Activated T-cell treated with anti-CD3 and anti-CD28 coated beads for 4 hours (primary cell): ENCODE measurements around the gene WFS1.

Source experiments
- DNase-seq: peaks from one replicate; pipeline ENCODE4 v3.0.0-alpha.2; 2020

WFS1 gene

DNA sequence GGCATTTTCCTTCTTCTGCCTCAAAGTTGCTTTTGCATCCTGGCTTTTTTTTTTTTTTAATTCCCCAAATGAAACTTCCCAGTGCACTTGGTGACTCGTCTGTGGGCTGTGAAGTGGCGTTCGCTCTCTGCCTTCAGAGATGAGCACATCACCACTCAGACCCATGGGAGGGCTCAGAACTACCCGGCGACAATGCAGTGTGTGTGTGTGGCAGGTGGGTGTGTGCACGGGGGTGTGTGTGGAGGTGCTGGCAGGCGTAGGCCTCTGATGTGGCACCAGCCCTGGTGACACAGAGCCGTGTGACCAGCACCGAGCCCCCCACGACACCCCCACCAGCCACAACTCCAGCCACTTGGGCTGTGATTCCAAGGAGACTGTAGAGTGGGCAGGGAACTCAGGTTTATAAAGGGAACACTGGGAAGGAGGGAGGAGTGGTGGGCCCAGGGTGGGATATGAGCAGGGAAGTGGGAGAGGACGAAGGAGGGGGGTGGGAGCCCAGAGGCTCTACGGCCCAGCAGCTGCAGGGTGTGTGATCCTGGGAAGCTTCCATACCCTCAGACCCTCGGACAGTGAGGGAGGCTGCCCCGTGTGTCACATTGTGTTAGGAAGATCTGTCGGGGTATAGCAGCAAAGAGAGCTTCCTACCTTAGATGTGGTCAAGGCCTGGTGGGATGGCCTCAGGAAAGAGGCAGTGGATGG lies 6.0 kb upstream of the WFS1 start:
- DNase-seq: no peak

DNA sequence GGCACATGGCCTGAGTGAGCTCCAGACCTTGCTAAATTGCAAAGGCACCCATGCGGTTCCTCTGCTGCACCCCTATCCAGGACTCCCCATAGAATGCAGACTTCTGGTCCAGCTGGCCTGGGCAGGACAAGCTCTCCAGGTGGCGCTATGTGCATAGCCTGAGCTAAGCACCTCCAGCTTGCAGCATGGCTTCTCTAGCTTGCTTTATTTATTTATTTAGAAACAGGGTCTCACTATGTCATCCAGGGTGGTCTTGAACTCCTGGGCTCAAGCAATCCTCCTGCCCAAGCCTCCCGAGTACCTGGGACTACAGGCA lies 5.5 kb upstream of the WFS1 start:
- no peak for DNase-seq

GRCh38 chr4:6265546-6265945 lies 4.1 kb upstream of the WFS1 start:
- no peak for DNase-seq

DNA sequence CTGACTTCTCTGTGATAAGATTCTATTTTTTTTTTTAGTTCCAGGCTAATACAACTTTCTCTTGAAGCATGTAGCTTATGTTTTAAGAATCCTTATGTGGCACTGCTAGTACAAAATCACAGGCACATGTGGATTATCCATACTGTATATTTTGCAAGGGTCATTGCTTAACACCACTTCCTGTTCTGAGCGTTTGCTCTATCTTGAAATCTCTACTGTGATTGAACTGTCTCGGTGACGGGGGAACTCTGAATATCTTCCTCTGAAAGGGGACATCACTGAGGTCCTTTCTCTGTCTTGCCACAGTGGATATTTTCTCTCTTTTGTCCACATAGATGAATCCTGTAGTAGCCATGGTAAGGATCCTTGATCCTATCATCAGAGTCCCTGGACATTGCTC lies 2.1 kb upstream of the WFS1 start:
- no peak for DNase-seq

DNA sequence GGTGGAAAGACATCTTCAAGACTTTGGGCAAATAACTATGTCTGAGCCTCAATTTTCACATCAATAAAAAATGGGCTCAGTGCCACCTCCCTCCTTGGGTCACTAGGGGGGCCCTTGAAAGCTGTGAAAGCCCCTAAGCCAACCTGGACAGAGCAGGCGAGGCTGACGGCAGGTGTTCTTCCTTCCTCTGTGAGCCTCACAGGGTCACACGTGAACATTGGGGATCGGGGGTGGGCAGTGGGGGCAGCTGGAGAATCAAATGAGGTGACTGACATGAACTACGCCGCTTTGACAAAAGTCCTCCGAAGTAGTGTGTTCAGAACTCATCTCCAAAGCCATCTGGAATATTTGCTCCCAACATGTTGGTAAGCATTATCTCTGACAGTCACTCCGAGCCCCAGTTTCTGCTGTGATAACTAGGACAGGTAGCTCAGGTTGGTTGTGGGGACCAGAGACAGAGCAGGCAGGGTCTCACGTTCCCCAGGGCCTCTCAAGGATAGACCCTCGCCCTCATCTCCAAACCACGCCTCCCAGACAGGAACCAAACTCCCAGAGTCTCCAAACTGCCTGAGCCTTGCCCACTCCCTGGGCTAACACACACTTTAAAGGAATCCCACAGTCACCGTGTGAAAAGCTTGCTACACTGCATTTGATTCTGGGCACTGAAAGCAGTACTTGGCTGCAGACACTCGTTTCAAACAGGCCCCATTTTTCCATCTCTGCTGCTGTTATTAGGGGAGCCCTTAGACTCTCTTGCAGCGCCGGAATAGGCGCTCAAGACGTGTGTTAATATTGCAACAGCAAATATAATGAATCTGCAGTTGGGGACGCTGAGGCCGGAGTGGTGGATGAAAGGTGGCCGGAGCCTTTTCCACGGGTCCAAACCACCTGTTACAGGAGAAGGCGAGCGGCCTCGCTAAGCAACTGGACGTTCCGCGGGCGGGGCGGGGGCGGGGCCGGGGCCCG lies 717 bp upstream of the WFS1 start:
- no peak for DNase-seq

GRCh38 chr4:6270636-6271121 lies 1.0 kb downstream of the WFS1 start:
- no peak for DNase-seq

DNA sequence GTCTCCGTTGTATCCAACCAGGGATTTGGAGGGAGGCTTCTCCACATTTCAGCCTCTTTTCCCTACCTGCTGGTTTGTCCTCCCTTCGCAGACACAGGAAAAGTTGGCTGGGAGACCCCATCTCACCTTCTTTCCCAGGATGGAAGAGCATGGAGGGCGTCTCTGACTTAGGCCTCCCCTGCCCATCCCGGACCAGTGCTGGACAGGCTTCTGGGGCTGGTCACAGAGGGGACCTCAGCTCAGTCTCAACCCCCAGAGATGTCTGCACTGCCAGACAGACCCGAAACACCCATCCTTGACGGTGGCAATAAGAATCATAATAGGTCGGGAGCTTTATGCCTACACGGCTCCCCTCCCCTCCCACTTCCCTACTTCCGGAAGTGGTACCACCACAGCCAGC lies 1.6 kb downstream of the WFS1 start:
- DNase-seq: no peak

- DNase-seq: no peak
Measured at GRCh38 chr4:6271701-6272465, 2.2 kb downstream of the WFS1 start.

DNA sequence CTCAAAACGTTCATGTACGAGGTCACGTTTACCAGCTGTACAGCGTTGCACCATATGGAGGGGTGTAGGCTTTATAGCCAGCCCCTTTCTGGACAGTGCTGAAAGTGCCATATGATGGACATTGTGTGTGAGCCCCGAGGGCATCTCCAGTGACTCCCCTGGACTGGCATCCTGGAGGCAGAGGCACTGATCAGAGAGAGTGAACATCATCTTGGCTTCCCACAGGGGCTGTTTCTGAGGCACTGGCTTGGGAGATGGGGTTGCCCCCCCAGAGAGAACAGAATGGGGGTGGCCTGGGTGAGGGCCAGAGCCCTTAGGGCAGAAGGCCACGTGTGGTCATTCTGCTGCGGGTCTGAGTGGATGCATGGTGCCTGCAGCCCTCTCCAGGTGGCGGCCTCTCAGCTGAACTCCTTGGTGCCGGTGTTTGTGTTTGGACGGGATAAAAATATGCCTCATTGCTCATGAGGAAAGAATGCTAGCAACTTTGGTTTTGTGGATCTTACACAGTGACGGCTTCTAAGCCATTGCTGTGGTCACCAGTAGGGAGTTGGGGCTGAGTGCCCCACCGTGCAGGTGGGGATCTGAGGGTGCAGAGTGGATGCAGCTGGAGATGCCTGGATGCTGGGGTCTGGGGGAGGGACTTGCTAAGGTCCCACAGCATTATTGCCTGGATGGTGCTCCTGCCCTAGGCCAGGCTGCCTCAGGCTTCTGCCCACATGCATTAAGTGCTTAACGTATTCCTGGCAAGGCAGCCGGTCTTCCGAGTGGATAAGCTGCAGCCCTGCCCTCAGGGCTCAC lies 3.4 kb downstream of the WFS1 start:
- no peak for DNase-seq

DNA sequence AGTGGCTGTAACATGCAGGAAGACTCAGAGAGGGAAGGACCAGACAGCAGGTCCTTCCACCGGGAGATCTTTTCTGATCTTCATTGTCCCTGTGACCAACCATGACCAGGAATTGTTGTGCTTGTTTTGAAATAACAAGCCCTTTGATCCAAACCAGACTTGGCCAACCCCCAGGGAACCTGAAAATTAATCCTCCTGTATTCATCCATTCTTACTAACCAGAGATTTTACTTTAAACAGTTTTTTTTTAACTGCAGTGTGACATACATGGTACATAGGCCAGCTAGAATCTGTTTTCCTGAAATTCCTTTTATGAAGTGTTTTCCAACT lies 4.0 kb downstream of the WFS1 start:
- DNase-seq: no peak

- no peak for DNase-seq
Measured at GRCh38 chr4:6275351-6275750, 5.7 kb downstream of the WFS1 start.

DNA sequence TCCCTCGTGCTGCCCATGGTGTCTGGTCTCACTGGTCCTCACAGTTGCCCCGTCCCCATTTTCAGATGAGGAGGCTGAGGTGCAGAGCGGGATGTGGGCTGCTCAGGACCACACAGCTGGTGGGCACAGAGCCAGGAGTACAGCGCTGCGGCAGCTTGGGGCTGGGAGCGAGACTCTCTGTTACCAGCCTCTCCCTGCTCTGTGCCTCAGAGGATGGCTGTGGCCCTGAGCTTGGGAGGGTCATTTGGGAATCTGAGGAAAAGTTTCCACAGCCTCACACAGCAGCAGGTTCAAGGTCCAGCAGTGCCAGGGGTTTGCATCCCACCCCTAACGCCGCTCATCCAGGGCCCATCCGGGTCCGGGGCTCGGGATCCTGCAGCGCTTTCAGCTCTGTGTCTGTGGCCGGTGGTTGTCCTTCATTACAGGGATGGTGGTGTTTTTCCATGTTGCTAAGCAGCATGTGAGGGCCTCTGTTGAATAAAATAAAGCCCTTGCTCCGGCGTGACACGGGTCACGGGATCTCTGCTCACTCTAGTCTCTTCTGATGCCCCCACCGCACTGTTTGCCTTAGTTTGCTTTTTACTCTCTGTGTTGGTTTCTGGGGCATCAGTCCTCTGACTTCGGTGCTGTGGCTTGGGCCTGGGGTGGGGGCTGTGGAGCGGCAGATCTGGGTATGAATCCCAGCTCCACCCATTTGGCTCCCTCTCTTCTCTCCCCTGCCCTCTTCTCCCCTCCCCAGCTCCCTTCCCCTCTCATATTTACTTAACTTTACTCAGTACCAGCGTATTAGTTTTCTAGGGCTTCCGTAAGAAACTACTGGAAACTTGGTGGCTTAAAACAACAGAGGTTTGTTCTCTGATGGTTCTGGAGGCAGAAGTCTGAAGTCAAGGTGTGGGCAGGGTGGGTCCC lies 6.5 kb downstream of the WFS1 start:
- DNase-seq: no peak

- no peak for DNase-seq
Measured at GRCh38 chr4:6277139-6277802, 7.6 kb downstream of the WFS1 start.

- no peak for DNase-seq
Measured at GRCh38 chr4:6277935-6278800, 8.5 kb downstream of the WFS1 start.

DNA sequence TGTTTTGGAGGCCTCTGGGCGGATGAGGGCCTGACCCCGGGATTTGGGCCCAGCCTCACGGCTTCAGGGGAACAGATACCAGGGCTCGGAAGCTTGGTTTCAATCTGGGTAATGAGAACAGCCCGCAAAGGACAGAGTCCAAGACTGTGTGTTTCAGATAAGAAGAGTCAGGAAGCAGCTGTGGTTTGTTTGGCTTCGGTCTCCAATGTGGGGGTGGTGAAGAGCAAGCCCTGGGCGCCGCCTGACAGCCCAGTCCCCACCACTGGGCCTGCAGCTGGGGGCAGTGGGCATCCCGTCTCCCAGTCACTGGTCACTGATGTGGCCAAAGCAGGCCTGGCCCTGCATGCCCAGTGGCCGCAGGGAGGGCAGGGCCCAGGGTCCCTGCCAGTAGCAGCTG lies 9.1 kb downstream of the WFS1 start:
- no peak for DNase-seq

GRCh38 chr4:6279582-6280289 lies 10.1 kb downstream of the WFS1 start:
- DNase-seq: no peak

GRCh38 chr4:6280365-6280996 lies 10.8 kb downstream of the WFS1 start:
- no peak for DNase-seq

DNA sequence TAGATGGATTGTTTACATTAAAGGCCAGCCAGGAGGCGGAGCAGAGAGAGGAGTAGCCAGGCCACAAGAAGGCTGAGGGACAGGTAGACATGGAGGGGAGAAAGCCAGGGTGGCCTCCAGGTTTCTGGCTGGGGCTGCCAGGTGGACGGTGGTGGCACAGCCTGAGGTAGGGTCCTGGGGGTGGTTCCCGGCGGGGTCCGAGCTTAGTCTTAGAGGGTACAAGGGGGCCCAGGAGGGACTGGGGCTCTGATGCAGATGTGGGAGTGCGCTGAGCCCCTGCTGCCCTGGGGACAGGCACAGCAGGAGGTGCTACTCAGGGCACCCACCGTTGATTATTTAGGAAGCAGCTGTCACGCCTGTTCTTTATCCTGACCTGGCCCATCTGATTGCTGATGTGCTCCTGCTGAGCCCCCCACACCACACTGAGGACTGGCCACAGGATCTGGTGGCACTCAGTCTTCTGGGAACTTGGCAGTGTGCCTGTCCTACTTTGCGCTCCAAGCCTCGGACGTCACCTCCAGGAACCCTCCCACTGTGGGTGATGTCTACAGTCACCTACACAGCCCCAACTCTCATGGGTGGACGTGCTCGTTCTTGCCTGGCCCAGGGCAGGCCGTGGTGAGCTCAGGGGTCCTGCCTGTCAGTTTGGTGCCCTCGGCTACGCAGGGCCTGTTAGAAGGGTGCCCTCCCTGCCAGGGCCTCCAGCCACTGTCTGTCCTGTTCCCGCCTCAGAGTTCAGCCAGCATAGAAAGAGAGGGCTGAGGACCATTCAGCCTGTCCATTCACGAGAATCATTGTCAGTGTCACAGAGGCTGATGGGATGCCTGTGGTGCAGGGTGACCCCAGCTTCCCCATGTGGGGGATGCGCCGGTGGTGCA lies 12.0 kb downstream of the WFS1 start:
- no peak for DNase-seq
